ENCODE data around the gene SLAMF1. TPM values are rescaled to one million over a fixed set of nuclear protein-coding genes. Genes with fewer than 3 reads are reported as not detected.

SLAMF1 gene
- total and polyA plus RNA-seq, 4 donors = 0.09 to 1.1 (median 0.17) TPM

DNA sequence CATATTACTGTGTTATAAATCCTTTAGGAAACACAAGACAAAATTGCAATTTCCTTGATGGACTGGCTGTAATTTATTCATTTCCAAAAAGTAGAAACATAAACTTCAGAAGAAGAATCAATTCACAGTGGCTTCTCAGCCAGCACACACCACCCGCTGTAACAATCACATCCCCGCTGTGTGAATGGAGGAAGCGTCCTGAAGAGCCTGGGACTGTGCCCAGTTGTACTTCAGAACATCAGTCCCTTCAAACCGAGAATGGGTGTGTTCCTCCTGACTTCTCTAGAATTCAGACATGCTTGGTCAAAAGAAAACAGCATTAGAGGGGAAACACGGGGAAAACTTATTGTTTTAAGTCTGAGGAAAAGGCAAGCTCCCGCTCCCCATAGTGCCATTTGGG, 38.8 kb downstream of the SLAMF1 start:
- 78% methylated on average over 6 of the region's 6 CpGs for WGBS
- TF ChIP-seq SP1 (IDR thresholded peaks at IDR 0.05) (no peak), NR2F2 (IDR thresholded peaks at IDR 0.05) (peak; percentile 0)

DNA sequence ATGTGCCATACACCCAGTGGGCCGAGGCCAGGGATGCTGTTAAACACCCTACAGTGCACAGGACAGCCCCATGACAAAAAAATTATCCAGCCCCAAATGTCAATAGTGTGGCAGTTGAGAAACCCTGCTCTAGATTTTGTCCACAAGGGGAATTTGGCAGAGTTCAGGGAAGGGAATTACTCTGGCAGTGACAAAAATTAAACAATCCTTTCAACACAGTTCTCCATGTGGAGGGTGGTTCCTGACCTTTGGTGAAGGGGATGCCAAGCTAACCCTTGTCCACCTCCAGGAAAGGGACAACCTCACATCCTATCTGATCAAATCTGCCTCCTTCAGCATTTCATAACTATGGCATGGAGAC, 39.2 kb downstream of the SLAMF1 start:
- 52% methylated on average over 1 of the region's 1 CpG for WGBS
- DNase-seq (ENCODE audit: low spot score) = no peak
- Histone ChIP-seq H3K9me3 (ENCODE audit: control insufficient read depth in 4 of 4, low read length in 3 of 4) (no peaks in the 10 kb centered on the region), H3K27me3 (ENCODE audit: control insufficient read depth in 4 of 4, insufficient read depth in 4 of 4, low read length in 3 of 4) (peaks cover 0 to 2% (median 0%) of the 10 kb centered on the region in 4 donors), H3K4me1 (ENCODE audit: control insufficient read depth in 4 of 4, insufficient read depth in 4 of 4, low read length in 3 of 4) (peaks cover 0 to 21% (median 13%) of the 10 kb centered on the region in 4 donors), H3K36me3 (ENCODE audit: control insufficient read depth in 4 of 4, insufficient read depth in 3 of 4, low read depth in 1 of 4, low read length in 3 of 4) (no peaks in the 10 kb centered on the region), H3K27ac (ENCODE audit: low read depth in 1 of 2, low read length in 2 of 2) (peak overlapping the region; percentile 60 to 72), H3K9ac (ENCODE audit: low read depth in 1 of 2, low read length in 2 of 2) (no peak overlapping the region), H3K4me3 (ENCODE audit: low read depth in 1 of 3, low read length in 3 of 3) (no peak overlapping the region)
- TF ChIP-seq JUND (IDR thresholded peaks at IDR 0.05) (no peak), SP1 (IDR thresholded peaks at IDR 0.05) (no peak), EGR1 (IDR thresholded peaks at IDR 0.05; ENCODE audit: low read depth in 2 of 2) (no peak), HNF4A (conservative IDR thresholded peaks at IDR 0.05) (peak; percentile 28 to 65), RXRA (IDR thresholded peaks at IDR 0.05) (peak; percentile 36 to 75), FOXA2 (IDR thresholded peaks at IDR 0.05) (peak; percentile 71), YY1 (IDR thresholded peaks at IDR 0.05) (no peak), NR2F2 (IDR thresholded peaks at IDR 0.05) (peak; percentile 38)
- TF ChIP-seq, protein P1, sequence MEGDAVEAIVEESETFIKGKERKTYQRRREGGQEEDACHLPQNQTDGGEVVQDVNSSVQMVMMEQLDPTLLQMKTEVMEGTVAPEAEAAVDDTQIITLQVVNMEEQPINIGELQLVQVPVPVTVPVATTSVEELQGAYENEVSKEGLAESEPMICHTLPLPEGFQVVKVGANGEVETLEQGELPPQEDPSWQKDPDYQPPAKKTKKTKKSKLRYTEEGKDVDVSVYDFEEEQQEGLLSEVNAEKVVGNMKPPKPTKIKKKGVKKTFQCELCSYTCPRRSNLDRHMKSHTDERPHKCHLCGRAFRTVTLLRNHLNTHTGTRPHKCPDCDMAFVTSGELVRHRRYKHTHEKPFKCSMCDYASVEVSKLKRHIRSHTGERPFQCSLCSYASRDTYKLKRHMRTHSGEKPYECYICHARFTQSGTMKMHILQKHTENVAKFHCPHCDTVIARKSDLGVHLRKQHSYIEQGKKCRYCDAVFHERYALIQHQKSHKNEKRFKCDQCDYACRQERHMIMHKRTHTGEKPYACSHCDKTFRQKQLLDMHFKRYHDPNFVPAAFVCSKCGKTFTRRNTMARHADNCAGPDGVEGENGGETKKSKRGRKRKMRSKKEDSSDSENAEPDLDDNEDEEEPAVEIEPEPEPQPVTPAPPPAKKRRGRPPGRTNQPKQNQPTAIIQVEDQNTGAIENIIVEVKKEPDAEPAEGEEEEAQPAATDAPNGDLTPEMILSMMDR (IDR thresholded peaks at IDR 0.05; ENCODE audit: low read depth, low read length, missing input control) = peak; percentile 42
- TF ChIP-seq, protein P2, sequence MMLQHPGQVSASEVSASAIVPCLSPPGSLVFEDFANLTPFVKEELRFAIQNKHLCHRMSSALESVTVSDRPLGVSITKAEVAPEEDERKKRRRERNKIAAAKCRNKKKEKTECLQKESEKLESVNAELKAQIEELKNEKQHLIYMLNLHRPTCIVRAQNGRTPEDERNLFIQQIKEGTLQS (IDR thresholded peaks at IDR 0.05) = no peak

More for the DNA sequence above, 38.8 kb downstream of the SLAMF1 start:
- H3K36me3 ChIP-seq (ENCODE audit: control insufficient read depth in 4 of 4, insufficient read depth in 3 of 4, low read depth in 1 of 4, low read length in 3 of 4) = no peaks in the 10 kb centered on the region
- peaks cover 0 to 21% (median 13%) of the 10 kb centered on the region in 4 donors for H3K4me1 ChIP-seq (ENCODE audit: control insufficient read depth in 4 of 4, insufficient read depth in 4 of 4, low read length in 3 of 4)
- H3K27ac ChIP-seq (ENCODE audit: low read depth in 1 of 2, low read length in 2 of 2) = peak overlapping the region in 1 of 2 donors; percentile 72
- no peak overlapping the region for H3K9ac ChIP-seq (ENCODE audit: low read depth in 1 of 2, low read length in 2 of 2)
- H3K4me3 ChIP-seq (ENCODE audit: low read depth in 1 of 3, low read length in 3 of 3) = no peak overlapping the region
- DNase-seq (ENCODE audit: low spot score) = no peak
- no peaks in the 10 kb centered on the region for H3K9me3 ChIP-seq (ENCODE audit: control insufficient read depth in 4 of 4, low read length in 3 of 4)
- peaks cover 0 to 2% (median 0%) of the 10 kb centered on the region in 4 donors for H3K27me3 ChIP-seq (ENCODE audit: control insufficient read depth in 4 of 4, insufficient read depth in 4 of 4, low read length in 3 of 4)

DNA sequence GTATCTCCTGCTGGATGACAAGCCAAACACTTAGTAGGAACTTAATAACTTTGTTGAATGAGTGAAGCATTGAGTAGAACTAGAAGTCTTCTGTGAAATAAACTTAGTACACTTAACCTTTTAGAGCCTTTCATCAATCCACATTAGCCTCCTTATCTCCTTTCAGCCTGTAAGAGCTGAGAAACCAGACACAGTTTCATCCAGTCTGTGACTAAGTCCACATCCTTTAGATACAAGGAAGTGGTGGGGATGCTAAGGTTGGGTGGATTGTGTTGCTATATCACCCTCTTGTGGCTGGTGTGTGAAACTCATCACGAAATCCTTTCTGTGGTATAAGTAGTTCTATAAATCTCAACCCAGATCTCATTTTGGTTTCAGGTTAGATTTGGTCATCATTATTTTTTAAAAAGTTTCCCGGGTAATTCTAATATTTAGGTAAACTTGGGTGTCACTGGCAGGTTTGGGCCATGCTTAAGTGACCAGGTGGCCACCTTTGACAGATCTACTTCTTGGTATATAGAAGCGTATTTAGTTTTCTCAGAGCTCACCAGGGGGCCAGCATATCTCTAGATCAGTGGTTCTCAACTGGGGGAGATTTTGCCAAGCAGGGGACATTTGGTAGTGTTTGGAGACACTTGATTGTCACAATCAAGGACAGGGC, 39.7 kb downstream of the SLAMF1 start:
- Histone ChIP-seq H3K9ac (ENCODE audit: low read depth in 1 of 2, low read length in 2 of 2) (no peak overlapping the region), H3K27me3 (ENCODE audit: control insufficient read depth in 4 of 4, insufficient read depth in 4 of 4, low read length in 3 of 4) (no peaks in the 10 kb centered on the region), H3K27ac (ENCODE audit: low read depth in 1 of 2, low read length in 2 of 2) (peak overlapping the region; percentile 60 to 72), H3K4me3 (ENCODE audit: low read depth in 1 of 3, low read length in 3 of 3) (no peak overlapping the region), H3K9me3 (ENCODE audit: control insufficient read depth in 4 of 4, low read length in 3 of 4) (no peaks in the 10 kb centered on the region), H3K36me3 (ENCODE audit: control insufficient read depth in 4 of 4, insufficient read depth in 3 of 4, low read depth in 1 of 4, low read length in 3 of 4) (no peaks in the 10 kb centered on the region), H3K4me1 (ENCODE audit: control insufficient read depth in 4 of 4, insufficient read depth in 4 of 4, low read length in 3 of 4) (peaks cover 0 to 21% (median 13%) of the 10 kb centered on the region in 4 donors)
- TF ChIP-seq HNF4A (conservative IDR thresholded peaks at IDR 0.05) (no peak), RAD21 (IDR thresholded peaks at IDR 0.05) (peak; percentile 97 to 98), FOXA2 (IDR thresholded peaks at IDR 0.05) (no peak)
- TF ChIP-seq, protein P1 (IDR thresholded peaks at IDR 0.05; ENCODE audit: low read depth, low read length, missing input control) = peak; percentile 85
- WGBS = 28% methylated on average over 3 of the region's 3 CpGs
- peak; percentile 42 for DNase-seq (ENCODE audit: low spot score)
